HG03571 (cell line): ENCODE results near the gene LRRC63.
A peak's percentile ranks its signal among the peaks of the same experiment; 100 is the strongest.
"Not testable (repeated sequence)": the region's sequence is repeated elsewhere in the genome, so short reads cannot be mapped to it uniquely, and the experiment has no call there.

Source experiments
- ATAC-seq: cut with Tn5 transposase; IDR thresholded peaks from one replicate; pipeline ENCODE4 v1.9.1; 2021; ENCODE audit not compliant: unreplicated experiment

The LRRC63 gene

GRCh38 chr13:46211483-46212351, at the start of gene LRRC63:
LRRC63 (plus strand) TSS chr13:46211928; CDS start chr13:46213035, 1,107 bp downstream.
- peak; percentile 90 for ATAC-seq

- ATAC-seq = not testable (repeated sequence)
Observed at GRCh38 chr13:46162741-46163140, 49.0 kb upstream of the LRRC63 start.

- no peak for ATAC-seq
Observed at GRCh38 chr13:46164661-46165060, 47.1 kb upstream of the LRRC63 start.

GRCh38 chr13:46165485-46166223, 46.1 kb upstream of the LRRC63 start:
- ATAC-seq = peak; percentile 48

GRCh38 chr13:46166224-46166584, 45.5 kb upstream of the LRRC63 start:
- ATAC-seq = no peak

- no peak for ATAC-seq
Observed at GRCh38 chr13:46166947-46167610, 44.6 kb upstream of the LRRC63 start.

- no peak for ATAC-seq
Observed at GRCh38 chr13:46168341-46168740, 43.4 kb upstream of the LRRC63 start.

GRCh38 chr13:46168783-46169182, 42.9 kb upstream of the LRRC63 start:
- ATAC-seq = no peak

GRCh38 chr13:46169758-46170157, 42.0 kb upstream of the LRRC63 start:
- ATAC-seq = no peak

GRCh38 chr13:46170268-46170667, 41.5 kb upstream of the LRRC63 start:
- no peak for ATAC-seq

GRCh38 chr13:46170687-46171086, 41.0 kb upstream of the LRRC63 start:
- no peak for ATAC-seq

GRCh38 chr13:46171217-46171616, 40.5 kb upstream of the LRRC63 start:
- ATAC-seq = no peak

GRCh38 chr13:46171739-46172138, 40.0 kb upstream of the LRRC63 start:
- no peak for ATAC-seq

GRCh38 chr13:46172531-46172991, 39.2 kb upstream of the LRRC63 start:
- ATAC-seq = no peak

- ATAC-seq = no peak
Observed at GRCh38 chr13:46173656-46174055, 38.1 kb upstream of the LRRC63 start.

GRCh38 chr13:46176756-46177155, 35.0 kb upstream of the LRRC63 start:
- peak; percentile 42 for ATAC-seq

- no peak for ATAC-seq
Observed at GRCh38 chr13:46178143-46178542, 33.6 kb upstream of the LRRC63 start.

- no peak for ATAC-seq
Observed at GRCh38 chr13:46178821-46179220, 32.9 kb upstream of the LRRC63 start.

- ATAC-seq = no peak
Observed at GRCh38 chr13:46179491-46179908, 32.2 kb upstream of the LRRC63 start.

GRCh38 chr13:46179969-46180763, 31.6 kb upstream of the LRRC63 start:
- ATAC-seq = no peak

- ATAC-seq = no peak
Observed at GRCh38 chr13:46181377-46181839, 30.3 kb upstream of the LRRC63 start.
